Loucy (cell line): ENCODE data around the gene GLA.

Experiments used
- EZH2phosphoT487 ChIP-seq: fragments of 200-600 bp; IDR thresholded peaks from 2 replicates; pipeline ENCODE4 v1.6.1; 2018; ENCODE audit warnings: antibody characterized with exemption, mild to moderate bottlenecking, moderate library complexity, borderline replicate concordance
- TF ChIP-seq, protein P1 (sequence below): fragments of 200-600 bp; sonication (generic); conservative IDR thresholded peaks from 2 replicates; pipeline ENCODE4 v1.5.1; 2014; ENCODE audit warnings: mild to moderate bottlenecking, antibody characterized with exemption, low read length

- TF ChIP-seq, protein P1, sequence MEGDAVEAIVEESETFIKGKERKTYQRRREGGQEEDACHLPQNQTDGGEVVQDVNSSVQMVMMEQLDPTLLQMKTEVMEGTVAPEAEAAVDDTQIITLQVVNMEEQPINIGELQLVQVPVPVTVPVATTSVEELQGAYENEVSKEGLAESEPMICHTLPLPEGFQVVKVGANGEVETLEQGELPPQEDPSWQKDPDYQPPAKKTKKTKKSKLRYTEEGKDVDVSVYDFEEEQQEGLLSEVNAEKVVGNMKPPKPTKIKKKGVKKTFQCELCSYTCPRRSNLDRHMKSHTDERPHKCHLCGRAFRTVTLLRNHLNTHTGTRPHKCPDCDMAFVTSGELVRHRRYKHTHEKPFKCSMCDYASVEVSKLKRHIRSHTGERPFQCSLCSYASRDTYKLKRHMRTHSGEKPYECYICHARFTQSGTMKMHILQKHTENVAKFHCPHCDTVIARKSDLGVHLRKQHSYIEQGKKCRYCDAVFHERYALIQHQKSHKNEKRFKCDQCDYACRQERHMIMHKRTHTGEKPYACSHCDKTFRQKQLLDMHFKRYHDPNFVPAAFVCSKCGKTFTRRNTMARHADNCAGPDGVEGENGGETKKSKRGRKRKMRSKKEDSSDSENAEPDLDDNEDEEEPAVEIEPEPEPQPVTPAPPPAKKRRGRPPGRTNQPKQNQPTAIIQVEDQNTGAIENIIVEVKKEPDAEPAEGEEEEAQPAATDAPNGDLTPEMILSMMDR, result no peak
- TF ChIP-seq EZH2phosphoT487, result no peak
Measured at GRCh38 chrX:101377547-101377946, 30.2 kb downstream of the GLA start.
